NB4 (cell line): ENCODE data around the gene PDE5A.

Source experiments
- POLR2A ChIP-seq: IDR thresholded peaks from 2 replicates; pipeline ENCODE4 v1.6.1; 2011; ENCODE audit warnings: mild to moderate bottlenecking; ENCODE audit not compliant: insufficient read length; ENCODE audit errors: extremely low read depth
- TF ChIP-seq, protein P1 (sequence below): IDR thresholded peaks from one replicate; pipeline ENCODE4 v1.5.1; 2012; ENCODE audit warnings: low read depth, low read length
- TF ChIP-seq, protein P2 (sequence below): IDR thresholded peaks from 2 replicates; pipeline ENCODE4 v1.6.1; 2011; ENCODE audit warnings: low read depth, low read length

DNA sequence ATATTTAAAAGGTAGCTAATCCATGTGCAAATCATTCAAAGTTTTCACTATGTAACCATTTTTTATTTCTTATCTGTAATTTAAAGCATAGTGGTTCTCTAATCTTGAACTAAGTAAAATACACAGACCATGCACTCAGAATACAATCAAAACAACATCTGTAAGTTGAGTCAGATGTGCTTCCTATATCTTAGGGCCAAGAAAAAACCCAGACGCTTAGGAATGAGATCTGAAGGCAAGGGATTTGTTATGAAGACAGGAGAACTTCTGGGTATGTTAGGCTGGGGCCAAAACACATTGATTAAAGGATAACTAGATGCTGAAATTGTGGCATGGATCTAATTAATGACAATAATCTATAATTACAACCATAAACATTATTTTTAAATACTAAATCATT is 120.3 kb downstream of the PDE5A start:
- TF ChIP-seq, protein P1, sequence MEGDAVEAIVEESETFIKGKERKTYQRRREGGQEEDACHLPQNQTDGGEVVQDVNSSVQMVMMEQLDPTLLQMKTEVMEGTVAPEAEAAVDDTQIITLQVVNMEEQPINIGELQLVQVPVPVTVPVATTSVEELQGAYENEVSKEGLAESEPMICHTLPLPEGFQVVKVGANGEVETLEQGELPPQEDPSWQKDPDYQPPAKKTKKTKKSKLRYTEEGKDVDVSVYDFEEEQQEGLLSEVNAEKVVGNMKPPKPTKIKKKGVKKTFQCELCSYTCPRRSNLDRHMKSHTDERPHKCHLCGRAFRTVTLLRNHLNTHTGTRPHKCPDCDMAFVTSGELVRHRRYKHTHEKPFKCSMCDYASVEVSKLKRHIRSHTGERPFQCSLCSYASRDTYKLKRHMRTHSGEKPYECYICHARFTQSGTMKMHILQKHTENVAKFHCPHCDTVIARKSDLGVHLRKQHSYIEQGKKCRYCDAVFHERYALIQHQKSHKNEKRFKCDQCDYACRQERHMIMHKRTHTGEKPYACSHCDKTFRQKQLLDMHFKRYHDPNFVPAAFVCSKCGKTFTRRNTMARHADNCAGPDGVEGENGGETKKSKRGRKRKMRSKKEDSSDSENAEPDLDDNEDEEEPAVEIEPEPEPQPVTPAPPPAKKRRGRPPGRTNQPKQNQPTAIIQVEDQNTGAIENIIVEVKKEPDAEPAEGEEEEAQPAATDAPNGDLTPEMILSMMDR, result no peak
- no peak for TF ChIP-seq POLR2A
- TF ChIP-seq, protein P2, sequence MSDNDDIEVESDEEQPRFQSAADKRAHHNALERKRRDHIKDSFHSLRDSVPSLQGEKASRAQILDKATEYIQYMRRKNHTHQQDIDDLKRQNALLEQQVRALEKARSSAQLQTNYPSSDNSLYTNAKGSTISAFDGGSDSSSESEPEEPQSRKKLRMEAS, result no peak
